ENCODE results near the gene TAF11L14. TPM values are rescaled to one million over a fixed set of nuclear protein-coding genes. Genes with fewer than 3 reads are reported as not detected.
"Not testable (repeated sequence)": the region's sequence is repeated elsewhere in the genome, so short reads cannot be mapped to it uniquely, and the experiment has no call there.

The TAF11L14 gene
- not detected in 2 replicates for total RNA-seq (ENCODE audit: low replicate concordance)

- no peak for DNase-seq (ENCODE audit: low spot score)
- Histone ChIP-seq H3K36me3 (no peaks in the 10 kb centered on the region), H3K4me1 (no peaks in the 10 kb centered on the region), H3K4me2 (no peak within 1 kb of the TSS), H3K27ac (no peak within 1 kb of the TSS), H3K9ac (no peak within 1 kb of the TSS), H3K27me3 (no peaks in the 10 kb centered on the region), H4K20me1 (ENCODE audit: low read depth) (no peaks in the 10 kb centered on the region), H2AFZ (replicated peaks) (no peak within 1 kb of the TSS), H3K9me3 (ENCODE audit: low read depth) (no peaks in the 10 kb centered on the region), H3K79me2 (ENCODE audit: low read depth) (no peaks in the 10 kb centered on the region), H3F3A (ENCODE audit: low read depth) (no peaks in the 10 kb centered on the region), H3K4me3 (no peak within 1 kb of the TSS)
- Mint-ChIP-seq H3K4me3 (no peak within 1 kb of the TSS), H3K36me3 (no peaks in the 10 kb centered on the region), H3K27me3 (ENCODE audit: insufficient read depth, low read depth) (no peaks in the 10 kb centered on the region), H3K9me3 (peaks cover 3% of the 10 kb centered on the region), H3K27ac (no peak within 1 kb of the TSS), H3K4me1 (no peaks in the 10 kb centered on the region)
- TF ChIP-seq EZH2phosphoT487 (IDR thresholded peaks at IDR 0.05) (no peak), EZH2 (IDR thresholded peaks at IDR 0.05) (no peak), CTCF (IDR thresholded peaks at IDR 0.05) (no peak)
Measured at GRCh38 chr5:17634160-17634559, at the start of gene TAF11L14. Gene TAF11L14, plus strand, starts transcription at chr5:17634460.

- not testable (repeated sequence) for H3K9me3 ChIP-seq (ENCODE audit: low read depth); H3K4me2 ChIP-seq; H3K4me3 ChIP-seq; H3K27me3 ChIP-seq; DNase-seq (ENCODE audit: low spot score); H3K27ac Mint-ChIP-seq; H3K9ac ChIP-seq; H3K4me1 ChIP-seq; H3K27me3 Mint-ChIP-seq (ENCODE audit: insufficient read depth, low read depth); H3K4me1 Mint-ChIP-seq; H3K4me3 Mint-ChIP-seq; H3K36me3 Mint-ChIP-seq; H3K36me3 ChIP-seq; H2AFZ ChIP-seq (replicated peaks); H4K20me1 ChIP-seq (ENCODE audit: low read depth); H3K9me3 Mint-ChIP-seq; H3K79me2 ChIP-seq (ENCODE audit: low read depth); H3F3A ChIP-seq (ENCODE audit: low read depth); H3K27ac ChIP-seq
Measured at GRCh38 chr5:17585658-17586057, 48.6 kb upstream of the TAF11L14 start, which contains the start of gene TAF11L7. Gene TAF11L7, minus strand, starts transcription at chr5:17585758.

- not testable (repeated sequence) for H3F3A ChIP-seq (ENCODE audit: low read depth); H3K27ac ChIP-seq; H3K9me3 Mint-ChIP-seq; H3K4me3 ChIP-seq; H3K27me3 Mint-ChIP-seq (ENCODE audit: insufficient read depth, low read depth); H3K9me3 ChIP-seq (ENCODE audit: low read depth); H3K4me1 ChIP-seq; H3K4me2 ChIP-seq; H3K4me1 Mint-ChIP-seq; H3K4me3 Mint-ChIP-seq; H2AFZ ChIP-seq (replicated peaks); H3K79me2 ChIP-seq (ENCODE audit: low read depth); DNase-seq (ENCODE audit: low spot score); H3K36me3 ChIP-seq; H3K27me3 ChIP-seq; H3K27ac Mint-ChIP-seq; H4K20me1 ChIP-seq (ENCODE audit: low read depth); H3K9ac ChIP-seq; H3K36me3 Mint-ChIP-seq
Measured at GRCh38 chr5:17590860-17591259, 43.4 kb upstream of the TAF11L14 start, which contains the start of gene TAF11L8. Gene TAF11L8, minus strand, starts transcription at chr5:17590960.

- not testable (repeated sequence) for H3K4me1 Mint-ChIP-seq; H3K4me3 ChIP-seq; H3K79me2 ChIP-seq (ENCODE audit: low read depth); H3K4me1 ChIP-seq; H4K20me1 ChIP-seq (ENCODE audit: low read depth); H3K27ac ChIP-seq; DNase-seq (ENCODE audit: low spot score); H3K9ac ChIP-seq; H3K9me3 Mint-ChIP-seq; H3K27ac Mint-ChIP-seq; H3F3A ChIP-seq (ENCODE audit: low read depth); H3K27me3 ChIP-seq; H3K4me3 Mint-ChIP-seq; H3K36me3 ChIP-seq; H3K4me2 ChIP-seq; H3K36me3 Mint-ChIP-seq; H2AFZ ChIP-seq (replicated peaks); H3K9me3 ChIP-seq (ENCODE audit: low read depth); H3K27me3 Mint-ChIP-seq (ENCODE audit: insufficient read depth, low read depth)
Measured at GRCh38 chr5:17594255-17594654, 40.0 kb upstream of the TAF11L14 start, which contains the start of gene TAF11L9. Gene TAF11L9, minus strand, starts transcription at chr5:17594394.

- H3K27ac ChIP-seq; H4K20me1 ChIP-seq (ENCODE audit: low read depth); DNase-seq (ENCODE audit: low spot score); H3K4me1 ChIP-seq; H2AFZ ChIP-seq (replicated peaks); H3K9me3 ChIP-seq (ENCODE audit: low read depth); H3K36me3 ChIP-seq; H3K36me3 Mint-ChIP-seq; H3K4me1 Mint-ChIP-seq; H3K27me3 Mint-ChIP-seq (ENCODE audit: insufficient read depth, low read depth); H3K27me3 ChIP-seq; H3K4me3 ChIP-seq; H3F3A ChIP-seq (ENCODE audit: low read depth); H3K79me2 ChIP-seq (ENCODE audit: low read depth); H3K9me3 Mint-ChIP-seq; H3K9ac ChIP-seq; H3K4me3 Mint-ChIP-seq; H3K27ac Mint-ChIP-seq; H3K4me2 ChIP-seq: not testable (repeated sequence)
Measured at GRCh38 chr5:17597728-17598127, 36.5 kb upstream of the TAF11L14 start, which contains the start of gene TAF11L10. Gene TAF11L10, minus strand, starts transcription at chr5:17597828.

GRCh38 chr5:17603880-17604279 lies 30.4 kb upstream of the TAF11L14 start, which contains the start of gene TAF11L11:
Gene TAF11L11, plus strand, starts transcription at chr5:17604183.
- not testable (repeated sequence) for H3K4me3 Mint-ChIP-seq; H2AFZ ChIP-seq (replicated peaks); H3K36me3 ChIP-seq; H3K4me2 ChIP-seq; H3K27ac ChIP-seq; H3K36me3 Mint-ChIP-seq; H3K27me3 Mint-ChIP-seq (ENCODE audit: insufficient read depth, low read depth); H4K20me1 ChIP-seq (ENCODE audit: low read depth); H3K9me3 Mint-ChIP-seq; H3K79me2 ChIP-seq (ENCODE audit: low read depth); DNase-seq (ENCODE audit: low spot score); H3F3A ChIP-seq (ENCODE audit: low read depth); H3K4me1 Mint-ChIP-seq; H3K27me3 ChIP-seq; H3K9ac ChIP-seq; H3K4me3 ChIP-seq; H3K9me3 ChIP-seq (ENCODE audit: low read depth); H3K4me1 ChIP-seq; H3K27ac Mint-ChIP-seq
